SU-DHL-6 (cell line): ENCODE results near the gene PLSCR3.
"Not testable (repeated sequence)": the region's sequence is repeated elsewhere in the genome, so short reads cannot be mapped to it uniquely, and the experiment has no call there.

Experiments
- H2AFZ ChIP-seq: fragments of 200-600 bp; sonication (generic); 2 replicates; pipeline ENCODE4 v1.6.1; 2014; ENCODE audit warnings: low read depth, mild to moderate bottlenecking, moderate library complexity, mixed read lengths, antibody characterized with exemption, low read length; ENCODE audit not compliant: severe bottlenecking
- H3F3A ChIP-seq: fragments of 200-600 bp; shearing (Covaris generic); 2 replicates; pipeline ENCODE4 v1.6.0; 2016; ENCODE audit warnings: antibody characterized with exemption, mild to moderate bottlenecking; ENCODE audit not compliant: insufficient read depth
- H3K27ac ChIP-seq: fragments of 200-600 bp; sonication (generic); 2 replicates; pipeline ENCODE4 v1.5.1; 2016; ENCODE audit warnings: low read depth, mild to moderate bottlenecking, low read length, moderate library complexity, mixed read lengths
- H3K27me3 ChIP-seq: fragments of 200-600 bp; sonication (generic), shearing (Covaris generic); 2 replicates; pipeline ENCODE4 v1.6.0; 2014; ENCODE audit warnings: mild to moderate bottlenecking, low read length
- H3K36me3 ChIP-seq: fragments of 200-600 bp; sonication (generic); 2 replicates; pipeline ENCODE4 v1.6.1; 2014; ENCODE audit warnings: mild to moderate bottlenecking, low read length, mixed read lengths
- H3K4me2 ChIP-seq: fragments of 300-600, 200-600 bp; shearing (Covaris generic), sonication (generic); 2 replicates; pipeline ENCODE4 v1.6.0; 2014; ENCODE audit warnings: low read length, low read depth, mild to moderate bottlenecking; ENCODE audit not compliant: poor library complexity, severe bottlenecking
- H3K4me3 ChIP-seq: fragments of 200-600 bp; sonication (generic); 2 replicates; pipeline ENCODE4 v1.5.1; 2014; ENCODE audit warnings: antibody characterized with exemption, low read length, mild to moderate bottlenecking, mixed read lengths; ENCODE audit not compliant: insufficient read depth, poor library complexity, severe bottlenecking
- H3K79me2 ChIP-seq: fragments of 200-600 bp; sonication (generic); 2 replicates; pipeline ENCODE4 v1.6.1; 2014; ENCODE audit warnings: mild to moderate bottlenecking, low read length, moderate library complexity; ENCODE audit not compliant: insufficient read depth
- H3K9ac ChIP-seq: fragments of 200-600 bp; sonication (generic); 2 replicates; pipeline ENCODE4 v1.7.0; 2014; ENCODE audit warnings: mild to moderate bottlenecking, low read length
- H3K9me2 ChIP-seq: fragments of 200-600 bp; sonication (generic); replicated peaks from 2 replicates; pipeline ENCODE4 v1.6.1; 2014; ENCODE audit warnings: low read length; ENCODE audit not compliant: insufficient read depth
- H3K9me3 ChIP-seq: fragments of 200-600 bp; sonication (generic); 2 replicates; pipeline ENCODE4 v1.6.1; 2014; ENCODE audit warnings: low read length, mixed read lengths; ENCODE audit not compliant: insufficient read depth
- H4K20me1 ChIP-seq: fragments of 200-600 bp; sonication (generic); 2 replicates; pipeline ENCODE4 v1.6.1; 2014; ENCODE audit warnings: low read depth, mild to moderate bottlenecking, antibody characterized with exemption, low read length, moderate library complexity, mixed read lengths
- CTCF ChIP-seq: fragments of 200-600 bp; sonication (generic); IDR thresholded peaks from one replicate; pipeline ENCODE4 v1.5.1; 2017; ENCODE audit warnings: antibody characterized with exemption, mild to moderate bottlenecking, low read length, moderate library complexity; ENCODE audit not compliant: insufficient read depth, poor library complexity, severe bottlenecking
- EZH2phosphoT487 ChIP-seq: fragments of 200-600 bp; sonication (generic), shearing (Covaris generic); conservative IDR thresholded peaks from 2 replicates; pipeline ENCODE4 v1.6.1; 2018; ENCODE audit warnings: mild to moderate bottlenecking, antibody characterized with exemption, low read length, moderate library complexity, mixed read lengths

The PLSCR3 gene

GRCh38 chr17:7367083-7367482 lies 27.2 kb downstream of the PLSCR3 start:
- TF ChIP-seq EZH2phosphoT487 (no peak), CTCF (no peak)
- H3K36me3 ChIP-seq, result no peaks in the 10 kb centered on the region
- no peaks in the 10 kb centered on the region for H3K9me2 ChIP-seq
- no peak overlapping the region for H2AFZ ChIP-seq
- H3K27ac ChIP-seq, result no peak overlapping the region
- H3K79me2 ChIP-seq, result no peaks in the 10 kb centered on the region
- no peak overlapping the region for H3K4me2 ChIP-seq
- H3K4me3 ChIP-seq, result no peak overlapping the region
- H3K9me3 ChIP-seq, result no peaks in the 10 kb centered on the region
- no peaks in the 10 kb centered on the region for H3F3A ChIP-seq
- H3K27me3 ChIP-seq, result no peaks in the 10 kb centered on the region
- H3K9ac ChIP-seq, result no peak overlapping the region
- no peaks in the 10 kb centered on the region for H4K20me1 ChIP-seq

DNA sequence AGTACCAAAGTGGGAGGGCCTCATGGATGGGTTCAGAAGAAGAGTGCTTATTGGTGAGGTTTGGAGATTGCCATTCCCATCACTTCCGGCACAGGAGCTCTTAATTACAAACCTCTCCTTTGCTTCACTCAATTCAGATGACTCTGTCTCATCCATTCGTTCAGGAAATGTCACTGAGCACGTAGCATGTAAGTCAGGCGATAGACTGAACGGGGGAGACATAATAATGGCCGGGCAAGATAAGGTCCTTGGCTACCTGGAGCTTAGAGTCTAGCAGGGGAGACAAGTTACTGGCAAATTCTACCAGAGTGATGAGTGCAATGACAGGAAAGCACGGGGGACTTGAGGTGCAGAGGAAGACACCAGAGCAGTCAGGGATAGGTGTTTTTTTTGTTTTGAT lies 28.4 kb downstream of the PLSCR3 start:
- H3K4me2 ChIP-seq, H3K36me3 ChIP-seq, H3K27me3 ChIP-seq, H3K79me2 ChIP-seq, H3F3A ChIP-seq, H3K9me3 ChIP-seq, H3K4me3 ChIP-seq, H4K20me1 ChIP-seq, H3K9me2 ChIP-seq, H3K27ac ChIP-seq, H3K9ac ChIP-seq, H2AFZ ChIP-seq: not testable (repeated sequence)

- H3F3A ChIP-seq, result no peaks in the 10 kb centered on the region
- no peaks in the 10 kb centered on the region for H4K20me1 ChIP-seq
- no peak overlapping the region for H3K4me2 ChIP-seq
- H3K9ac ChIP-seq, result no peak overlapping the region
- H2AFZ ChIP-seq, result no peak overlapping the region
- H3K27ac ChIP-seq, result no peak overlapping the region
- no peaks in the 10 kb centered on the region for H3K9me2 ChIP-seq
- no peaks in the 10 kb centered on the region for H3K79me2 ChIP-seq
- no peaks in the 10 kb centered on the region for H3K36me3 ChIP-seq
- no peak overlapping the region for H3K4me3 ChIP-seq
- no peaks in the 10 kb centered on the region for H3K27me3 ChIP-seq
- H3K9me3 ChIP-seq, result no peaks in the 10 kb centered on the region
- TF ChIP-seq CTCF (no peak), EZH2phosphoT487 (no peak)
These were observed 31.0 kb downstream of the PLSCR3 start for GRCh38 chr17:7363311-7363710.

- H3K27ac ChIP-seq, result no peak overlapping the region
- H3K79me2 ChIP-seq, result no peaks in the 10 kb centered on the region
- no peaks in the 10 kb centered on the region for H3K9me3 ChIP-seq
- no peaks in the 10 kb centered on the region for H3F3A ChIP-seq
- H3K4me2 ChIP-seq, result no peak overlapping the region
- no peak overlapping the region for H3K9ac ChIP-seq
- TF ChIP-seq EZH2phosphoT487, result no peak
- no peak for TF ChIP-seq CTCF
- H3K27me3 ChIP-seq, result no peaks in the 10 kb centered on the region
- H4K20me1 ChIP-seq, result no peaks in the 10 kb centered on the region
- H3K9me2 ChIP-seq, result no peaks in the 10 kb centered on the region
- no peaks in the 10 kb centered on the region for H3K36me3 ChIP-seq
- H3K4me3 ChIP-seq, result no peak overlapping the region
- no peak overlapping the region for H2AFZ ChIP-seq
These were observed 32.4 kb downstream of the PLSCR3 start for GRCh38 chr17:7361906-7362305.
